T-helper 22 cell (primary cell): ENCODE data around the gene LRMDA.
"Not testable (repeated sequence)": the region's sequence is repeated elsewhere in the genome, so short reads cannot be mapped to it uniquely, and the experiment has no call there.

ENCODE experiments used
- DNase-seq: peaks from one replicate; pipeline ENCODE4 v3.0.0-alpha.2; 2020; ENCODE audit warnings: low read depth

Gene LRMDA

DNA sequence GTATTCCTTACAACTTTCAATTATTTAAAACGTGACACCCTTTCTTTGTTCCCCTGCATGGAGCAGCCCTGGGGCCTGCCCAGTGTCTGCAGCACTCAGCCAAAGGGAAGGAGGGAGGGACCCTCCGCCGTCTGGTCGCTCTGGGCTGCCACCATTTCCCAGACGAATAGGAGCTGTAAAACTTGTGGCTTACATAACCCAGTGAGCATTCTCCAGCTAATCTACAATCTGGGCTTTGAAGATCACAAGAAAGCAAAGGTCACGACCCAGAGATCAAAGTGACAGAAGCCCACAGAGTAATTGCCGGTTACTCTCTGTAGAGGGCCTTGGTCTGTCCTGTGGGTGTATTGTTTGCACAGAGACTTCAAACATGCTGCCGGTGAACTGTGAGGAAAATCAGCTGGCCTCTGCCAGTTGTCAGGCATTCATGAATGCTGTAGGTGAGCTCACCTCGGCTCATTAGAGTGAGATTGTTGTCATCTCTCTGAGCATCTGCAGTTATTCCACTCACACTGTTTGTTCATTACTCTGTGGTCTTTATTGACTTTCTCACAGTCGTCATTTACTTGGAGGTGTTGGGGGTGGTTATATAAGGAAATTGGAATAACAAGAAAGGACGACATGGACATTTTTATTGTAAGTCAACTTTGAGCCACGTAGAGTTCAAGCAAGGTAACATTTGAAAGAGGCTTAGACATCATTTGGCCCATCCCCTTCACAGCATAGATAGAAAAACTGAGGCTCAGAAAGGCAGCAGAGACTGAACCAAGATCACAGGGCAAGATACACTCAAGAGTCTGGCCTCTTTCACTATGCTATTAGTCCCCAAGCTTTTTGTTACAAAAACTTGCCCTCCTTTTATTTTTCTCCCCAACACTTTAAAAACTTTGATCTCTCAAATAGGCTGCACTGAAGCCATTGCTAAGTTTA, 619.8 kb downstream of the LRMDA start:
- no peak for DNase-seq

DNA sequence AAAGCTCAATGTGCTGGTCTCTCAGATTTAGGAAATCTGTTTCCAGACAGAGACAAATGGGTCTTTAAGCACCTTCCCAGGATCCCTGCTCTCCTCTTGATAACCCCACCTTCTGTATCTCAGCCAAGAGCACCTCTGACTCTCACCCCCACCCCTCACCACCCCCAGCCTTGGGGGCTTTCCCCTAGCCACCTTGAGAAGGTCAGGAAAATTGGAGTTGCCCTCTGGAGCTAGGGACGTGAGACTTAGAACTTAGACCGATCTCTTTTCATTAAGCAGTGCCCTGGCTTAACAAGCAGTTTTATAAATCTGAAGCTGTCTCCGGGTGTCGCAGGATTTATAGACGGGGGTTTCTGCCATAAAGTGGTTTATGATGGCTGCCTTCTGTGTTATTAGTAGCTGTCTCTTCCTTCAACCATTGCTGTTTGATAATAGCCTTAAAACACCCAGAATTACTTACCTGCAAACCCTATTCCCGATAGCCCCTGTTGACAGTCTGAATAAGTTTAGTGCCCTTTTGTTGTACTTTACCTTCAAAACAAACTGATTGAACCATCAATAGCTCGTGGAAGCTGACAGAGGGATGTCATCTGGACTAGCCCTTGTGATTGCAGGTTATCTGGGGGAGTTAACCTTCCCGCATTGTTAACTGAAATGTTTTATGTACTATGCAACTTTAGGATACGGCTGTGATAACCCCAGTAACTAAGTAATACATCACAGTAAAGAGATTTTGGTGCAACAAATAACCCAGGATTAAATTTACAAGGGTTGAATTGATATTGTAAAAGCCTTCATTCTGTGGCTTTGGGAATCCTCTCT, 621.5 kb downstream of the LRMDA start:
- no peak for DNase-seq

DNA sequence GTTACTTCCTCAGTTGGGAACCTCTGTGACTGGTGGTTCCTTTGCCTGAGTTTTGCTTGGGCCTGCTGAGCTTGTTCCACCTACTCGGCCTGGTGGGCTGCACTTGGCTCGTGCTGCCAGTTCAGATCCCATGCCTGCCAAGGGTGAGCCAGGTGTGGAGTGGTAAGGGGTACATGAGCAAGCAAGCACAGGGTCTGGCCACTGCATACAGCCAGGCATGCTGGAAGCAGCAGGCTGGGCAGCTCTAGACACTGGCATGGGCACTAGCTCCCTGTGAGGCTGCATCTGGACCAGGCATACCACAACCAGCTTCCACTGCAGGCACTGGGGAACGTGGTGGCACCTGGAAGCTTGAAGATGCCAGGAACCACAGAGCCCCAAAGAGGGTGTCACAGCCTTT, 624.0 kb downstream of the LRMDA start:
- DNase-seq, result no peak

DNA sequence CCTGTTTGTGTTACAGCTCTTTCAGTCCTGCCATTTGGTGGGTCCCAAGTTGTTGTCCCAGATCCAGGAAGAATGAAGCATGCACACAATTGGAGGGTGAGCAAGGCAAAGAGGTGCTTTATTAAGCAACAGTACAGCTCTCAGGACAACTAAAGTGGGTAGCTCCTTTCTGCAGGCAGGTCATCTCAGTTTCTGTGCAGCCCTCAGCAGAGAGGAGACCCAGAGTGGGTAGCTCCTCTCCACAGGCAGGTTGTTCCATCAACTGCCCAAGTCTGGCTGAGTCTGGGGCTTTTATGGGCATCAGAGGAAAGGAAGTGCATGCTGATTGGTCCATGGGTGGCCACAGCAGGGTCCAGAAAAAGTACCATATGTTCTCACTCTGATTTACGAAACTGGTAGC, 624.5 kb downstream of the LRMDA start:
- DNase-seq, result no peak

DNA sequence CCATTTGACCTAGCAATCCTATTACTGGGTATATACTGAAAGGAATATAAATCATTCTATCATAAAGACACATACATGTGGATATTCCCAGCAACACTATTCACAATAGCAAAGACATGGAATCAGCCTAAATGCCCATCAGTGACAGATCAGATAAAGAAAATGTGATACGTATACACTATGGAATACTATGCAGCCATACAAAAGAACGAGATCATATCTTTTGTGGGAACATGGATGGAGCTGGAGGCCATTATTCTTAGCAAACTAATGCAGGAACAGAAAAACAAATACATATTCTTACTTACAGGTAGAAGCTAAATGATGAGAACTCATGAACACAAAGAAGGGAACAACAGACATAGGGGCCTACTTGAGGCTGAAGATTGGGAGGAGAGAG, 629.6 kb downstream of the LRMDA start:
- not testable (repeated sequence) for DNase-seq

DNA sequence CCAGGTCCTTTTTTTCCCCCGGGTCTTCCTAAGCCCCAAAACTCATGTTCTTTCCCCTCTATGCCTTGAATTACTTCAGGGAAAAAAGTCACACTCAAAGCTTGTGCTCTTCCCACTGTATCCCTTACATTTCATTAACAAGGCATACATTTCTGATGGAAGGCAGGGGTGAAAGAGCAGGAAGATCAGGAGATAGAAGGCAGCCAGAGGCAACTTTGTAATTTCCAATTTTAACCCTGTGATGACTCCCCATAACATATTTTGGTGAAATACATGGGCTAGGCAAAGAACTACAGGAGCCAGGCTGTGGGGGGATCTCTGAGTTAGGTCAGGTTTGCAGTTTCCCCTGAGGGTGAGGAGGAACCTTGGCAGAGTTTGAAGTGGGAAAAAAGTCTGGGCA, 635.0 kb downstream of the LRMDA start:
- no peak for DNase-seq

DNA sequence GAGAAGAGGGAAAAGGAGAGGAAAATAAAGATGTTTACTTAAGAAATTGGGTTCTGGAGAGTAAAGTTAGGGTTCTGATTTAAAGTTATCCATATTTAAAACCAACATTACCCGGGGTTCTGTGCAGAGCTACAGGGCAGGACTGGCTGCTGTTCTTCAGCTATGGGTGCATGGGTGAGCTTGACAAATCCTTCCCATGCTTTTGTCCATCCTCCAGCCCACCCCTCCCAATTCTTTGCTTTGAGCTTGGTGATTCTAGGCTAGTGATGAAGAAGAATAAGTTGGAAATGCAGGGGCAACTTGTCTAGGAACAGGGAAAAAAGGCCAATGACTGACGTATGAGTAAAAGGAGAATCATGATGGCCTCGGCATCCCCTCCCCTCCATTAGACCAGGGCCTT, 636.0 kb downstream of the LRMDA start:
- no peak for DNase-seq

DNA sequence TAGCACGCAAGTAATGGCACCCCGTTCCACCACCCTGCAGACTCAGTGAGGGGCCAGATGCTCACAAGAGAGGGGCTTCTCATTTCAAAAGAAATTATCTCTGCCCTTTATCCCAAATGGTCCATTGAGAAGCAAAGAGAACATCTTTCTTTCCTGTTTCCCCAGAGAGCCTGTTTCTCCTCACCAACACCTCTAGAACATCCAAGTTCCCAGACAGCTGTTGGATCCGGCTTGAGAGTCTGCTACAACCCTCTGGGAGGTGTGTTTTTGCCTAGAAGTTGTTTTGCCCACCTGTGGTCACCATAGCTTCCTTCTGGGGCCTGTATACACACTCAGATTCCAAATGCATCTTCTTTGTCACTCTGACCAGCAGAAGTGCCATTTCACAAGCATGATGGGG, 637.4 kb downstream of the LRMDA start:
- DNase-seq, result no peak

DNA sequence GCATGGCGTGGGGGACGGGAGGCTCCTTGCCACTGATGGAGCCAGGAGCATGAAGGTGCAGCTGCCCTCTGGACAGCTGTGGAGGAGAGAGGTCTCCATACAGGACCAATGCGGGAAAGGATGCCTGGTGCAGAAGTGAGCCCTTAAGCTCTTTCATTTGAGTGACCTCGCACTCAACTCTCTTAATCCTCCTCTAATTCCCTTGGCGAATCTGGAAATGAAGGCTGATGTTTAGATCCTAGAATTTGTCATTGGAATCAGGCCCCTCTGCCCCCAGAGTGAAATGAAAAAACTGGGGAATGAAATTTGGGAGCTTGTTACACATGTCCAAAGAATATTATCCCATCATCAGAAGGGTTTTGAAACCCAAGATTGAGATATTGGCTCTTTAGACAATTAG, 639.5 kb downstream of the LRMDA start:
- no peak for DNase-seq

DNA sequence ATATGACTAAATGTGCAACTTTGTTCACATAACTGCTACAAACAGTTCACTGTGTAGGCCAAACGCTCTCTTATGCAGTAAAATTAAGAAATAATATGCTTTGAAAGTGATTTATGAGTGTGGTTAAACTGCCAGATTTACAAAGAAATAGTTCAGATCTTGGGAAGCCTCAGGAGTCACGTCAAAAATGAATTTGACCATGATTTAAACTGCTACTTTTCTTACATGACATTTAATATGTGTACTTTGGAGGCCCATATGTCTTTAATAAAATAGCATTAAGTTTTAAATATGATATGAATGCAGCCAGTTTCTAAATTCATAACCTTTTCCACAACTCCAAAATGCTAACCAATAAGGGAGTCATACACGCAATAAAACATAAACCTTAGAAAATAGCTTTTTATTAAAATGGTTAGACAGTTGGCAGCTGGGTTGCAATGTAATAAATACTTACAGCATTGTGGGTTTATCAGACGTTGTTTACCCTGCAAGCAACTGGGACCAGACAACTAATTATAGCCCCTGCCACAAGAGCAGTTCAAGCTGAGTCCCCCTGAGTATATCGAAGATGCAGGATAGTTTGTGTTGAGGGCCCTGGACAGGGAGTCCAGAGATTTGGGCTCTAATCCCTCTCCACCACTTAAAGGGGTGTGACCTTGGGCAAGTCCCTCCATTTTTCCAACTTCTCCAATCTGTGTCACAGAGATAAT, 640.4 kb downstream of the LRMDA start:
- DNase-seq, result no peak

DNA sequence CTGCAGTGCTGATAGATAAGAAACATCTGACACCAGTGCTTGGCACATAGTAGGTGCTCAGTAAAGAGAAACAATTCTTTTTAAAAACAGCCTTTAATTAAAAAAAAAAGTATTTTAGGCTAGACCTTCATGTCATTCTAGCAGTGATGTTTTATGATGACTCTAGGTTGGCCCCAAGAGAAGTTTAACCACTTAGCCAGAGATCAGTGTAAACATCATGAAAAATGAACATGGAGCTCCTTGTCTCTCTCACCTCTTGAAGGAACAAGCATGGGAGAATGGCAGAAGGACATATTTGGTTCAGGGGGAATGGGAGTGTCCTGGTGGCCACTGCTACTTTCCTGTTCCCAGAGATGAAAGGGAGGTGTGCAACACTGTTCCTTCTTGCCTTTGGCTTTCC, 641.0 kb downstream of the LRMDA start:
- no peak for DNase-seq

DNA sequence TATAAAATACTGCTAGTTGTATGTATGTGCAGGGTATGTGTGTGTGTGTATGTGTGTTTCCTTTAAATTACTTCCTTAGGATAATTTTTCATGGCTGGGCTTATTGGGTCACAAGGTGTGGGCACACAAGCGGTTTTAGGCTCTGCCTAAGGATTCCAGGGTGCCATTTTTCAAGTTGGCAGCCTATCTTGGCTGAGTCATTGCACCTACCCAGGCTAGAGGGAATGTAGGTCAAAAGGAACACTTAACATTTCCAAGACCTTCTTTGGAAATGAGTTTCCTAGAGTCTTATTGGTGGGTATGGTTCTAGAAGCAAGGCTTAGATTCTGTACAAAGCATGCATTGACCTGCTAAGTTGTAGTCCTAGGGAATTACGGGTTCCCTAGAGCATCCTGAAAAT, 642.1 kb downstream of the LRMDA start:
- DNase-seq, result no peak

DNA sequence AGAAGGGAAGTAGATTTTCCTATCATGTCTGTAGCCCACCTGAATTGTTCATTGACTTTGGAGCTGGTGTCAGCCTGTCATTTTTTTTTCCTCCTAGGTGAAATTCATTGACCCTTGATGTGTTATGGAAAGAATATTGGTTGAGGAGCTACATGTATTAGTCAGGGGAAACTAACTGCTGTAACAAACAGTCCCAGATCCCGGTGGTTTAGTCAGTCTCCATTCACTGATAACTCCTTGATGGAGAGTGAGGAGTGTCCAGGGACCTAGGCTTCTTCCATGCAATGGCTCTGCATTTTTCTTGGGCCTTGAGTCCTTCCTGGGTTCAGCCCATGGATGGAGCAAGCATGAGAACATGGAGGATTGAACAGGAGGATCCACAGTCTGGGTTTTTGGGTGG, 643.2 kb downstream of the LRMDA start:
- DNase-seq, result no peak

DNA sequence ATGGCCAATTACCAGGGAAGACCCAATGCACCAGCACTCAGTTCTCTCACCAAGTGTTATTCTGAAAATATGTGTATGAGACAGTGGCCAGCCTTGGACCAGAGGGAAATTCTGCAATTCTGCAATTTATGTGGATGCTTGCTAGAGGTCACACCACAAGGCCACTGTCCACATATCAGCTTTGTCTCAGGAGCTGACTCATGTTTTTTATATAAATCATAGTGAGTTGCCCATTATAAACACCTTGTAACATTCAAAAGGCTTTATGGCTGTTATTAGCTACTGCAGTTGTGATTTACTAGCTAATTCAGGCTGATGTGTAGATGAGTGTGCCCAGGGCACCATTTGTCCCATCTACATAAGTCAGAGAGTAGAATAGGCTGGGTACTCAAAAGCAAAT, 649.0 kb downstream of the LRMDA start:
- DNase-seq, result no peak

DNA sequence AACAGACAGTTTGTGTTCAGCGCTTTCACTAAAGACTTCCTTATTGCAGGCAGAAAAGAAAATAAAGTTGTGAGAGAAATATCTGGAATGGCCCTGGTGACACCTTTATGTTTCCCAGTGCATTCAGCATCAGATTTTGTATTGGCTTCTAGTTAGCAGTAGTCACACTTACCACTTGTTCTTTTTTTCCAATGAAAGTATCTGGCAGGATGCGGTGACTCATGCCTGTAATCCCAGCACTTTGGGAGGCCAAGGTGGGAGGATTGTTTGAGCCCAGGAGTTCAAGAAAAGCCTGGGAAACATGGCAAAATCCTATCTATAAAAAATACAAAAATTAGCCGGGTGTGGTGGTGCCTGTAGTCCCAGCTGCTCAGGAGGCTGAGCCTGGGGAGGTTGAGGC, 649.6 kb downstream of the LRMDA start:
- DNase-seq, result no peak

DNA sequence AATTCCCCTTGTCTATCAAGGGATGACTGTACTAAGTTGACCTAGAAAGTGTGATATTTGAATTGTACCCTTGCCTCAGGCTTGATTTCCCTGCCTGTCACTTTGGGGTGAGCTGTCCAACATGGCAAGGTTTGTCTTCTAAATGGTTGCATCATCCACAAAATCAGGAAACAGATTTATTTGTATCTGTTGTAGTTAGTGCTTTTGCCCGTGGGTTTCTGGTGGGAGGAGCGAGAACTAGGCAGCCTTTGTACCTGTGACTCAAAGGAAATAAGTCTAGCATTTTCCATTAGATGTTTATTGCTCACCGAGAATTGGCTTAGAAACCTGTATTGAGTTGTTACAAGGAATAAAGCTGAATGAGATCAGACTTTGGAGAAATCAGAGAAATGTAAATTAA, 650.8 kb downstream of the LRMDA start:
- no peak for DNase-seq

DNA sequence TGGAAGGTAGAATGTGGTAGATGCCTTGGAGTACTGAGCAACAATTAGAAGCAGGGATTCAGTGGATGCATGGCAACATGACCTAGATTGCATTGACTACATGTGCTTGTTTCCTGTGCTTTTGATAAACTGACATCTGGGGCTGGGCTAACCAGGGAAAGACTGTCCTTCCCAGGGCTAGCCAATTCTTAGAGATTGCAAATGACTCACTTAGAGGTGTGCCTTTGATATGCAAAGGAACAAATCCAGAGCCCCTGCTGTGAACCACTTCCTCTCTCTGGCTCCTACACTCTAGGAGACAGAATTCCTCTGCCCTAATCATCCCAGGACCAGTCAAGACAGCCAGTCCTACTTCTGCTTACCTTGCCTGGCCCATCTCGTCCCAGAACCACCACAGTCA, 651.5 kb downstream of the LRMDA start:
- DNase-seq, result no peak

DNA sequence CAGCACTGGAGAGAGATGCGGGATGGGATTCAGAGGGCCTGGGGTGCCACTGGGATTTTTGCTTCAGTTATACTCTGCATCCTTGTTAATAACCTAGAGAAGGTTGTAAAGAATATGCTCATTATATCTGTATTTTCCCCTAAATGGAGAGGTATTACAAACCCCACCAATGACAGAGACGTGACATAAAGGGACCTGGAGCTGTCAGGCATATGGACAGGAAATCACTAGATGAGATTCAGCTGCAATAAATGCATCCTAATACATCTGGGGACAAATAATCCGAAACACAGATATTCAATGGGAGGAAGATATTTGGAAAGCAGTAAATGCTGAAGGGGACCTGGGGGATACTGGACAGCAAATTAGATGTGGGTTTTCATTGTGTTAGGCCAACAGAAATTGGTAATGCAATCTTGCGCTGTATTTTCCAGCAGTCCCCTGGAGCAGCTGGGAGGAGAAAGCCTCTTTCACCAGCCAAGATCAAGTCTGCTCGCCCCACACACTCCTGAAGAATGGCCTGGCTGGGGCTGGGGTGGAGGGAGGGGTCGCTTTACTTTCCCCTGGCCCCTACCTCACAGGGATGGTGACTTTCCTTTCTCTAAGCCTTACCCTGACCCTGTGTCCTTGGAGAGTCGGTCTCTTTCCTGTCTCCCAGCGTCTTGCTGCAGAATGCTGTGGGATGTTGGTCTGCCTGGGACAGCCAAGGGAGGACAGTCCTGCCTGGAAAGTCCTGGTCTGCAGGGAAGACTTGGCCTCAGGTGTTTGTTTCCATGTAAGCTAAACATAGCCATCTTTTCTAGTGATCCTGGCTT, 653.8 kb downstream of the LRMDA start:
- no peak for DNase-seq

DNA sequence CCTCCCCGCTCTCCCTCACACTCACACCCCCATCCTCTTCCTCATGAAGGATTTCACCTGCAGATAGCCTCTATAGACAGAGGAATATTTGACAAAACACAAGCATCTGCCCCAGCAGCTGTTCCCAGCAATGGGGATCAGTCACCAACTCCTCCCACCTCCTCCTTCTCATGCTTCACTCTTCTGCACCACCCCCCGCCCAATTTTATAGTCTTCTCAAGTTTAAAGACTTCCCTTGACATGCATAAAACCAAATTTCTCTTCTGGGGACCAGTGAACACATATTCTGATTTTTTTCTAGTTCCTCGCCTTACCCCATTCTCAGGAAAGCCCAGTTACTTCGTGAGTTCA, 654.4 kb downstream of the LRMDA start:
- no peak for DNase-seq

DNA sequence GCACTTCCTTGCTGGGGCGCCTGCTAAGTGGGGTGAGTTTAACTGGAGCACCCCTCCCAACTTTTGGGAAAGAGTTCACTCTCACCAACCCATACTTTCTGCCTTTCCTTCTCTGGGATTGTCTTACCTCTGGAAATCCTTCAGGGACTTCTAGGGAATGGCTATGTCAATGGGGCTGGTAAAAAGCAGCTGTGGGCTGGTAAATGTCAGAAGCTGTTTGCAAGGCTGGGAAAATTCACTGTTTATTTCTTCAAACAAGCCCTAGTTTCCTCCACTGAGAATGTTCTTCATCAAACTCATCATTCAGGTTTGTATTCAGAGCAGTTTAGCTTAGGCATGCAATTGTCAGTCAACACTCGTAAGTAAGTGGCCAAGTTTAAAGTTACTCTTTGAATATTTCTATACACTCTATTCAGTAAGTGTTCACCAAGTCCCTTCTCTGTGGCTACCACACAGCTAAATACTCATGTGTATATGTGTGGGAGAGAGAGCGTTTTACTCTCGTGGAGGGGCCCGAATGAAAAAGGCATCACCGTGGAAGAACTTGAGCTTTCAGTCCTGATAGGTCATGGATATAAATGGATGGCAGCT, 654.8 kb downstream of the LRMDA start:
- no peak for DNase-seq
